Measurements from ENCODE around the gene WFIKKN1.

Gene WFIKKN1

GRCh38 chr16:629185-629832 is 1.5 kb upstream of the WFIKKN1 start:
- Histone ChIP-seq H3K4me2 (ENCODE audit: low read length) (no peak overlapping the region), H3K79me2 (ENCODE audit: control insufficient read depth, low read length) (peaks cover under 1% of the 10 kb centered on the region), H4K20me1 (ENCODE audit: control insufficient read depth, insufficient read depth, low read depth, low read length) (no peaks in the 10 kb centered on the region), H3K27ac (ENCODE audit: low read depth, low read length) (no peak overlapping the region), H3K36me3 (ENCODE audit: control insufficient read depth, low read length) (peaks cover 13% of the 10 kb centered on the region), H3K4me3 (ENCODE audit: low read length) (no peak overlapping the region), H3K27me3 (ENCODE audit: control insufficient read depth, low read length) (no peaks in the 10 kb centered on the region), H3F3A (ENCODE audit: control insufficient read depth, insufficient read depth) (no peaks in the 10 kb centered on the region), H3K9me3 (ENCODE audit: control insufficient read depth, insufficient read depth, low read length) (no peaks in the 10 kb centered on the region), H3K4me1 (ENCODE audit: control insufficient read depth, low read length) (no peaks in the 10 kb centered on the region), H3K9me2 (replicated peaks; ENCODE audit: control insufficient read depth, low read length) (no peaks in the 10 kb centered on the region)
- TF ChIP-seq EZH2phosphoT487 (IDR thresholded peaks at IDR 0.05; ENCODE audit: borderline replicate concordance, low read length): no peak
- TF ChIP-seq, protein P1, sequence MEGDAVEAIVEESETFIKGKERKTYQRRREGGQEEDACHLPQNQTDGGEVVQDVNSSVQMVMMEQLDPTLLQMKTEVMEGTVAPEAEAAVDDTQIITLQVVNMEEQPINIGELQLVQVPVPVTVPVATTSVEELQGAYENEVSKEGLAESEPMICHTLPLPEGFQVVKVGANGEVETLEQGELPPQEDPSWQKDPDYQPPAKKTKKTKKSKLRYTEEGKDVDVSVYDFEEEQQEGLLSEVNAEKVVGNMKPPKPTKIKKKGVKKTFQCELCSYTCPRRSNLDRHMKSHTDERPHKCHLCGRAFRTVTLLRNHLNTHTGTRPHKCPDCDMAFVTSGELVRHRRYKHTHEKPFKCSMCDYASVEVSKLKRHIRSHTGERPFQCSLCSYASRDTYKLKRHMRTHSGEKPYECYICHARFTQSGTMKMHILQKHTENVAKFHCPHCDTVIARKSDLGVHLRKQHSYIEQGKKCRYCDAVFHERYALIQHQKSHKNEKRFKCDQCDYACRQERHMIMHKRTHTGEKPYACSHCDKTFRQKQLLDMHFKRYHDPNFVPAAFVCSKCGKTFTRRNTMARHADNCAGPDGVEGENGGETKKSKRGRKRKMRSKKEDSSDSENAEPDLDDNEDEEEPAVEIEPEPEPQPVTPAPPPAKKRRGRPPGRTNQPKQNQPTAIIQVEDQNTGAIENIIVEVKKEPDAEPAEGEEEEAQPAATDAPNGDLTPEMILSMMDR (IDR thresholded peaks at IDR 0.05; ENCODE audit: low read depth, low read length, poor library complexity, severe bottlenecking): no peak

DNA sequence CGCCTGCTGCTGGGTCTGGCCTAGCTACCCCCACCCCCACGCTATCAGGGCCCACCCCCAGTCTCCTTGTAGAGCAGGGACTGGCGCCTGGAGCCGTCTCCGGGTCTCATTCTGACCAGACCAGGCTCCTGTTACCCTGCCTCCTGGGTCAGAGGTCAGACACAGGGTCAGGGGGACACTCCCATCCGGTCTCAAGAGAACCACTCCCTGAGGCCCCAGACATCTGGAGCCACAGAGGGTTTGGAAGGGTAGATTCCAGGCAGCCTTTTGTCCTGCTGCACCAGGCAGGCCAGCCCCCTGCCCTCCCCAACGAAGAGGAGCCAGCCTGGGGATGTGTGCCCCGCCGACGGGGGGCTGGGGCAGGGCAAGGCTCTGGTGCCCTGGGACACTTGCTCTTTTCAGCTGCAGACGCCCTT is 944 bp upstream of the WFIKKN1 start:
- no peak overlapping the region for H3K4me3 ChIP-seq (ENCODE audit: low read length)
- H3F3A ChIP-seq (ENCODE audit: control insufficient read depth, insufficient read depth): no peaks in the 10 kb centered on the region
- H3K79me2 ChIP-seq (ENCODE audit: control insufficient read depth, low read length): peaks cover 6% of the 10 kb centered on the region
- peaks cover 3% of the 10 kb centered on the region for H3K4me1 ChIP-seq (ENCODE audit: control insufficient read depth, low read length)
- no peaks in the 10 kb centered on the region for H3K9me3 ChIP-seq (ENCODE audit: control insufficient read depth, insufficient read depth, low read length)
- H3K4me2 ChIP-seq (ENCODE audit: low read length): no peak overlapping the region
- H3K9me2 ChIP-seq (replicated peaks; ENCODE audit: control insufficient read depth, low read length): no peaks in the 10 kb centered on the region
- no peaks in the 10 kb centered on the region for H4K20me1 ChIP-seq (ENCODE audit: control insufficient read depth, insufficient read depth, low read depth, low read length)
- peaks cover 18% of the 10 kb centered on the region for H3K36me3 ChIP-seq (ENCODE audit: control insufficient read depth, low read length)
- no peak overlapping the region for H3K27ac ChIP-seq (ENCODE audit: low read depth, low read length)
- no peak for TF ChIP-seq EZH2phosphoT487 (IDR thresholded peaks at IDR 0.05; ENCODE audit: borderline replicate concordance, low read length)
- TF ChIP-seq, protein P1 (IDR thresholded peaks at IDR 0.05; ENCODE audit: low read depth, low read length, poor library complexity, severe bottlenecking): no peak
- no peaks in the 10 kb centered on the region for H3K27me3 ChIP-seq (ENCODE audit: control insufficient read depth, low read length)

DNA sequence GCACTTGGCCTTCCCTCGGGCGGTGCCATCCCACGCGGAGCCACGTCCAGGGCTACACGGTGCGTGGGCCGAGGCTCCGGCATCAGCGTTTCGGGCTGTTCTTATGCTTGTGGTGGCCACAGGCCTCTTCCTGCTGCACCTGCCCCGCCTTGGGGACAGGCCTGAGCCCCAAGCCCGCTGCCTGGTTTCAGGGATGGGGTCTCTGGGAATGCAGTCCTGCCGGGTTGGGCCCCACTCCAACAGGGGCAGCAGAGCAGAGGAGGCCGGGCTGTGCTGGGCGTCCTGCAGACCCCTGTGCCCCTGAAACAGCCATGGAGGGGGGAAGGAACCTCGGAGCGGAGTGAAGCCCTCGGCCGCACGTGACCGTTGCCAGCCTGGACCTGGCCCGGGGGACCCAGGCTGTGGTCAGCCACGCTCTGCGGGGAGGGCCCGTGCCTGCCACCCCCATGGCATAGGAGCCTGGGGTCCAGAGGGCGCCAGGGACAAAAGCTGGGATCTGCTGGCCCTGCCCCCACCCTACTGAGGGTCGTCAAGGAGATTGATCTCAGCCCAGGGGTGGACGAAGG is 453 bp upstream of the WFIKKN1 start:
- TF ChIP-seq, protein P1 (IDR thresholded peaks at IDR 0.05; ENCODE audit: low read depth, low read length, poor library complexity, severe bottlenecking): no peak
- no peak for TF ChIP-seq EZH2phosphoT487 (IDR thresholded peaks at IDR 0.05; ENCODE audit: borderline replicate concordance, low read length)
- no peak overlapping the region for H3K4me3 ChIP-seq (ENCODE audit: low read length)
- H3K9me2 ChIP-seq (replicated peaks; ENCODE audit: control insufficient read depth, low read length): no peaks in the 10 kb centered on the region
- no peaks in the 10 kb centered on the region for H3K9me3 ChIP-seq (ENCODE audit: control insufficient read depth, insufficient read depth, low read length)
- no peak overlapping the region for H3K27ac ChIP-seq (ENCODE audit: low read depth, low read length)
- no peak overlapping the region for H3K4me2 ChIP-seq (ENCODE audit: low read length)
- H3K27me3 ChIP-seq (ENCODE audit: control insufficient read depth, low read length): no peaks in the 10 kb centered on the region
- H3F3A ChIP-seq (ENCODE audit: control insufficient read depth, insufficient read depth): no peaks in the 10 kb centered on the region
- peaks cover 23% of the 10 kb centered on the region for H3K36me3 ChIP-seq (ENCODE audit: control insufficient read depth, low read length)
- H3K79me2 ChIP-seq (ENCODE audit: control insufficient read depth, low read length): peaks cover 11% of the 10 kb centered on the region
- no peaks in the 10 kb centered on the region for H4K20me1 ChIP-seq (ENCODE audit: control insufficient read depth, insufficient read depth, low read depth, low read length)
- peaks cover 8% of the 10 kb centered on the region for H3K4me1 ChIP-seq (ENCODE audit: control insufficient read depth, low read length)
